HCT116 (cell line): ENCODE data around the gene CASP1. TPM values are rescaled to one million over a fixed set of nuclear protein-coding genes. Genes with fewer than 3 reads are reported as not detected.

Experiments used
- ATAC-seq: fragments of 200-7000 bp; cut with Tn5 transposase; 2 replicates; pipeline ENCODE4 v1.9.1; 2020; ENCODE audit warnings: mild to moderate bottlenecking, moderate library complexity
- BruUV-seq: library from RNA; stranded (reverse); fragments of 400-500 nt; replicated peaks from 2 replicates; lab custom pipeline; 2021; lab: Mats Ljungman, UMichigan
- CTCF ChIA-PET: fragments of 300-600 bp; sonication (Branson Sonifier 250); formaldehyde crosslinking; loops from one replicate; lab custom pipeline; 2021; ENCODE audit warnings: antibody characterized with exemption; lab: Charles Lee
- POLR2A ChIA-PET: fragments of 300-600, 350-600 bp; sonication (Branson Sonifier 250); formaldehyde crosslinking; loops from one replicate; lab custom pipeline; 2021; ENCODE audit warnings: antibody characterized with exemption; lab: Charles Lee
- RAD21 ChIA-PET, 2 experiments: fragments of 300-600 bp; sonication (Branson Sonifier 250); formaldehyde crosslinking; loops; one replicate each; lab custom pipeline; 2023; ENCODE audit warnings: low total read pairs in 2 of 2; ENCODE audit not compliant: uncharacterized antibody in 2 of 2, unreplicated experiment in 2 of 2, low non-redundant PET in 1 of 2; lab: Charles Lee
- DNase-seq: peaks from one replicate; pipeline ENCODE4 v3.0.0-alpha.2; 2010; ENCODE audit warnings: low read depth, low spot score
- H2AFZ ChIP-seq: fragments of 200-600 bp; shearing (Covaris generic), sonication (generic); 2 replicates; pipeline ENCODE4 v1.6.1; 2017; ENCODE audit warnings: low read depth, mixed run types, mixed read lengths, antibody characterized with exemption, low read length; ENCODE audit not compliant: poor library complexity, severe bottlenecking
- H3K27ac ChIP-seq: 2 replicates; pipeline ENCODE4 v1.5.1; 2012; ENCODE audit warnings: low read depth, low read length
- H3K27me3 ChIP-seq: fragments of 200-600 bp; sonication (generic); 2 replicates; pipeline ENCODE4 v1.6.1; 2016; ENCODE audit warnings: mixed run types, low read length, mixed read lengths; ENCODE audit not compliant: insufficient read depth
- H3K36me3 ChIP-seq, 2 experiments: fragments of 200-500 bp in 1 of 2; fragments of 200-600 bp in 1 of 2; sonication (Bioruptor generic) in 1 of 2; sonication (generic) in 1 of 2; 2 replicates each; pipeline versions ENCODE4 v1.5.1 to v1.6.1; 2014 to 2016; ENCODE audit warnings: low read length in 2 of 2, inconsistent platforms in 1 of 2, mixed read lengths in 1 of 2, mixed run types in 1 of 2; ENCODE audit not compliant: insufficient read depth in 2 of 2, control insufficient read depth in 1 of 2
- H3K4me1 ChIP-seq, 2 experiments: fragments of 200-600 bp in 1 of 2; sonication (generic) in 1 of 2; 2 replicates each; pipeline versions ENCODE4 v1.5.1 to v1.6.1; 2012 to 2017; ENCODE audit warnings: low read length in 2 of 2, inconsistent platforms in 1 of 2, mild to moderate bottlenecking in 1 of 2, mixed read lengths in 1 of 2, mixed run types in 1 of 2, moderate library complexity in 1 of 2; ENCODE audit not compliant: insufficient read depth in 2 of 2, control insufficient read depth in 1 of 2
- H3K4me2 ChIP-seq: fragments of 200-600 bp; sonication (generic); 2 replicates; pipeline ENCODE4 v1.6.1; 2017; ENCODE audit warnings: mixed run types, low read length, mixed read lengths
- H3K4me3 ChIP-seq, 2 experiments: fragments of 200-600 bp in 1 of 2; sonication (generic) in 1 of 2; replicated peaks in 1 of 2; 2 replicates each; pipeline ENCODE4 v1.5.1; 2011 to 2016; ENCODE audit warnings: low read length in 2 of 2, control low read depth in 1 of 2, low read depth in 1 of 2, mild to moderate bottlenecking in 1 of 2, mixed read lengths in 1 of 2, mixed run types in 1 of 2
- H3K79me2 ChIP-seq: fragments of 200-600 bp; sonication (generic); 2 replicates; pipeline ENCODE4 v1.6.1; 2017; ENCODE audit warnings: mild to moderate bottlenecking, mixed run types, low read length, moderate library complexity, mixed read lengths; ENCODE audit not compliant: insufficient read depth
- H3K9ac ChIP-seq: fragments of 200-600 bp; sonication (generic); 2 replicates; pipeline ENCODE4 v1.6.1; 2016; ENCODE audit warnings: low read length, mixed read lengths
- H3K9me2 ChIP-seq: fragments of 200-600 bp; sonication (generic), shearing (Covaris generic); 2 replicates; pipeline ENCODE4 v1.6.1; 2017; ENCODE audit warnings: mixed run types, mild to moderate bottlenecking, moderate library complexity; ENCODE audit not compliant: insufficient read depth
- H3K9me3 ChIP-seq, 2 experiments: fragments of 200-500 bp in 1 of 2; fragments of 200-600 bp in 1 of 2; sonication (Bioruptor generic) in 1 of 2; sonication (generic) in 1 of 2; 2 replicates each; pipeline ENCODE4 v1.6.1; 2014 to 2017; ENCODE audit warnings: low read length in 2 of 2, mixed read lengths in 2 of 2, inconsistent platforms in 1 of 2, low read depth in 1 of 2, mild to moderate bottlenecking in 1 of 2, mixed run types in 1 of 2, moderate library complexity in 1 of 2; ENCODE audit not compliant: control insufficient read depth in 1 of 2, insufficient read depth in 1 of 2
- H4K20me1 ChIP-seq: fragments of 200-600 bp; sonication (generic), shearing (Covaris generic); 2 replicates; pipeline ENCODE4 v1.6.1; 2017; ENCODE audit warnings: mixed run types, mild to moderate bottlenecking, moderate library complexity; ENCODE audit not compliant: insufficient read depth
- CBX3 ChIP-seq: IDR thresholded peaks from 2 replicates; pipeline ENCODE4 v1.6.1; 2012; ENCODE audit warnings: low read depth
- CEBPB ChIP-seq: IDR thresholded peaks from 2 replicates; pipeline ENCODE4 v1.6.1; 2012; ENCODE audit warnings: low read depth
- CTCF ChIP-seq, 3 experiments: fragments of 200-600 bp in 1 of 3; sonication (generic) in 1 of 3; IDR thresholded peaks in 2 of 3; conservative IDR thresholded peaks in 1 of 3; 2 replicates each; pipeline ENCODE4 v1.5.1; 2012 to 2017; ENCODE audit warnings: low read depth in 2 of 3, low read length in 2 of 3, antibody characterized with exemption in 1 of 3, borderline replicate concordance in 1 of 3, control low read depth in 1 of 3, mild to moderate bottlenecking in 1 of 3, mixed read lengths in 1 of 3, mixed run types in 1 of 3, moderate library complexity in 1 of 3; ENCODE audit not compliant: insufficient read depth in 1 of 3
- EGR1 ChIP-seq: IDR thresholded peaks from 2 replicates; pipeline ENCODE4 v1.6.1; 2012; ENCODE audit warnings: low read depth
- ELF1 ChIP-seq: IDR thresholded peaks from 2 replicates; pipeline ENCODE4 v1.6.1; 2012; ENCODE audit warnings: low read depth, borderline replicate concordance
- EZH2 ChIP-seq: fragments of 200-600 bp; sonication (generic); IDR thresholded peaks from 2 replicates; pipeline ENCODE4 v1.6.1; 2017; ENCODE audit warnings: antibody characterized with exemption, mixed run types
- EZH2phosphoT487 ChIP-seq: fragments of 200-600 bp; IDR thresholded peaks from 2 replicates; pipeline ENCODE4 v1.6.1; 2018; ENCODE audit warnings: antibody characterized with exemption, borderline replicate concordance
- JUND ChIP-seq: IDR thresholded peaks from 2 replicates; pipeline ENCODE4 v1.6.1; 2012
- MAX ChIP-seq: IDR thresholded peaks from 2 replicates; pipeline ENCODE4 v1.6.1; 2012
- POLR2A ChIP-seq: IDR thresholded peaks from 2 replicates; pipeline ENCODE4 v1.7.0; 2011; ENCODE audit warnings: borderline replicate concordance; ENCODE audit not compliant: insufficient read depth, insufficient read length; ENCODE audit errors: extremely low read depth
- POLR2AphosphoS5 ChIP-seq: IDR thresholded peaks from 2 replicates; pipeline ENCODE4 v1.6.1; 2011; ENCODE audit warnings: mild to moderate bottlenecking, low read depth, low read length, moderate library complexity
- RAD21 ChIP-seq: IDR thresholded peaks from 2 replicates; pipeline ENCODE4 v1.6.1; 2012; ENCODE audit warnings: low read depth, mild to moderate bottlenecking
- SIN3A ChIP-seq: IDR thresholded peaks from 2 replicates; pipeline ENCODE4 v1.6.1; 2012; ENCODE audit warnings: low read depth
- SP1 ChIP-seq: IDR thresholded peaks from 2 replicates; pipeline ENCODE4 v1.6.1; 2012; ENCODE audit warnings: low read depth
- SRF ChIP-seq: IDR thresholded peaks from 2 replicates; pipeline ENCODE4 v1.6.1; 2012; ENCODE audit warnings: low read depth
- TCF7L2 ChIP-seq: IDR thresholded peaks from 2 replicates; pipeline ENCODE4 v1.7.0; 2011; ENCODE audit warnings: borderline replicate concordance, inconsistent platforms; ENCODE audit not compliant: insufficient read depth, insufficient read length; ENCODE audit errors: extremely low read depth
- YY1 ChIP-seq: IDR thresholded peaks from 2 replicates; pipeline ENCODE4 v1.6.1; 2011; ENCODE audit warnings: low read length, low read depth, moderate library complexity, mild to moderate bottlenecking; ENCODE audit not compliant: insufficient replicate concordance; ENCODE audit errors: extremely low read depth
- ZBTB33 ChIP-seq: IDR thresholded peaks from 2 replicates; pipeline ENCODE4 v1.6.1; 2011; ENCODE audit warnings: mild to moderate bottlenecking, low read length, moderate library complexity; ENCODE audit not compliant: insufficient replicate concordance; ENCODE audit errors: extremely low read depth
- ZFX ChIP-seq: fragments of 450-650 bp; IDR thresholded peaks from 2 replicates; pipeline ENCODE4 v1.6.1; 2017
- ZNF274 ChIP-seq: fragments of 200-500 bp; sonication (Bioruptor generic); IDR thresholded peaks from 2 replicates; pipeline ENCODE4 v1.6.1; 2014; ENCODE audit warnings: mild to moderate bottlenecking, low read depth, low read length, inconsistent platforms
- intact Hi-C: fragments of 100-400 bp; cut with micrococcal nuclease; formaldehyde crosslinking; loops from 2 replicates; pipeline ENCODE4 v1.10.0; 2022
- total RNA-seq: library from RNA; stranded (reverse); gene quantifications from one replicate; pipeline ENCODE4 v1.2.1, GENCODE V29; 2021; ENCODE audit not compliant: unreplicated experiment

CASP1 gene
- total RNA-seq, 1 experiment from 2014 or later = not detected

- ATAC-seq (no peak), DNase-seq (no peak)
- RAD21 ChIA-PET = no interaction called here
- H3K4me3 ChIP-seq = no peak overlapping the region
- TF ChIP-seq EGR1 = no peak
- no peak for TF ChIP-seq EZH2phosphoT487
- TF ChIP-seq EZH2 = no peak
- TF ChIP-seq, all 23 proteins: peak for 0
- Histone ChIP-seq H3K27ac (no peak overlapping the region), H3K79me2 (no peaks in the 10 kb centered on the region), H4K20me1 (no peaks in the 10 kb centered on the region), H3K4me2 (no peak overlapping the region), H3K9me2 (no peaks in the 10 kb centered on the region), H3K9ac (no peak overlapping the region), H3K9me3 (no peaks in the 10 kb centered on the region), H3K36me3 (no peaks in the 10 kb centered on the region), H3K27me3 (no peaks in the 10 kb centered on the region), H2AFZ (no peak overlapping the region), H3K4me1 (no peaks in the 10 kb centered on the region)
- no TSS peak for BruUV-seq
- intact Hi-C loops = no loop called here
- ChIA-PET CTCF (no interaction called here), POLR2A (no interaction called here)
These were observed 27.5 kb downstream of the CASP1 start for GRCh38 chr11:105007463-105007862.

GRCh38 chr11:105005451-105005845 is 29.5 kb downstream of the CASP1 start:
- Histone ChIP-seq H3K4me2 (no peak overlapping the region), H3K9ac (no peak overlapping the region), H2AFZ (no peak overlapping the region), H3K9me3 (no peaks in the 10 kb centered on the region), H3K27me3 (no peaks in the 10 kb centered on the region), H3K36me3 (no peaks in the 10 kb centered on the region), H3K4me1 (peaks cover 0 to 3% of the 10 kb centered on the region in 2 experiments; a peak in 1 of 4 replicates), H3K9me2 (no peaks in the 10 kb centered on the region), H4K20me1 (no peaks in the 10 kb centered on the region), H3K4me3 (no peak overlapping the region), H3K27ac (no peak overlapping the region), H3K79me2 (no peaks in the 10 kb centered on the region)
- ATAC-seq = no peak
- RAD21 ChIA-PET = no interaction called here
- intact Hi-C loops = no loop called here
- BruUV-seq = no TSS peak
- no peak for DNase-seq
- no peak for TF ChIP-seq MAX
- TF ChIP-seq ZBTB33 = no peak
- TF ChIP-seq EZH2 = no peak
- no peak for TF ChIP-seq CTCF (IDR thresholded peaks at IDR 0.05 in 2 of 3, conservative IDR thresholded peaks at IDR 0.05 in 1 of 3; ENCODE audit: borderline replicate concordance in 1 of 3, insufficient read depth in 1 of 3, low read depth in 2 of 3, low read length in 2 of 3)
- TF ChIP-seq ZNF274 = no peak
- TF ChIP-seq ELF1 = no peak
- TF ChIP-seq RAD21 = no peak
- TF ChIP-seq ZFX = no peak
- no peak for TF ChIP-seq TCF7L2
- no peak for TF ChIP-seq JUND
- no peak for TF ChIP-seq YY1
- TF ChIP-seq SP1 = no peak
- no peak for TF ChIP-seq CEBPB
- TF ChIP-seq POLR2AphosphoS5 = no peak
- TF ChIP-seq POLR2A = no peak
- no peak for TF ChIP-seq SIN3A
- TF ChIP-seq CBX3 = no peak
- no peak for TF ChIP-seq SRF
- no peak for TF ChIP-seq EGR1
- no peak for TF ChIP-seq EZH2phosphoT487
- CTCF ChIA-PET = no interaction called here
- POLR2A ChIA-PET = no interaction called here
